ENCODE data around the gene CASK.

CASK gene

GRCh38 chrX:41718481-41719235, 204.7 kb downstream of the CASK start:
- H3K4me3 ChIP-seq (ENCODE audit: low read depth, low read length): no peak overlapping the region
- TF ChIP-seq, protein P1, sequence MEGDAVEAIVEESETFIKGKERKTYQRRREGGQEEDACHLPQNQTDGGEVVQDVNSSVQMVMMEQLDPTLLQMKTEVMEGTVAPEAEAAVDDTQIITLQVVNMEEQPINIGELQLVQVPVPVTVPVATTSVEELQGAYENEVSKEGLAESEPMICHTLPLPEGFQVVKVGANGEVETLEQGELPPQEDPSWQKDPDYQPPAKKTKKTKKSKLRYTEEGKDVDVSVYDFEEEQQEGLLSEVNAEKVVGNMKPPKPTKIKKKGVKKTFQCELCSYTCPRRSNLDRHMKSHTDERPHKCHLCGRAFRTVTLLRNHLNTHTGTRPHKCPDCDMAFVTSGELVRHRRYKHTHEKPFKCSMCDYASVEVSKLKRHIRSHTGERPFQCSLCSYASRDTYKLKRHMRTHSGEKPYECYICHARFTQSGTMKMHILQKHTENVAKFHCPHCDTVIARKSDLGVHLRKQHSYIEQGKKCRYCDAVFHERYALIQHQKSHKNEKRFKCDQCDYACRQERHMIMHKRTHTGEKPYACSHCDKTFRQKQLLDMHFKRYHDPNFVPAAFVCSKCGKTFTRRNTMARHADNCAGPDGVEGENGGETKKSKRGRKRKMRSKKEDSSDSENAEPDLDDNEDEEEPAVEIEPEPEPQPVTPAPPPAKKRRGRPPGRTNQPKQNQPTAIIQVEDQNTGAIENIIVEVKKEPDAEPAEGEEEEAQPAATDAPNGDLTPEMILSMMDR (IDR thresholded peaks at IDR 0.05; ENCODE audit: low read depth, low read length): no peak

- TF ChIP-seq, protein P1 (IDR thresholded peaks at IDR 0.05; ENCODE audit: low read depth, low read length): no peak
- H3K4me3 ChIP-seq (ENCODE audit: low read depth, low read length): no peak overlapping the region
Observed at GRCh38 chrX:41716767-41717473, 206.4 kb downstream of the CASK start.

DNA sequence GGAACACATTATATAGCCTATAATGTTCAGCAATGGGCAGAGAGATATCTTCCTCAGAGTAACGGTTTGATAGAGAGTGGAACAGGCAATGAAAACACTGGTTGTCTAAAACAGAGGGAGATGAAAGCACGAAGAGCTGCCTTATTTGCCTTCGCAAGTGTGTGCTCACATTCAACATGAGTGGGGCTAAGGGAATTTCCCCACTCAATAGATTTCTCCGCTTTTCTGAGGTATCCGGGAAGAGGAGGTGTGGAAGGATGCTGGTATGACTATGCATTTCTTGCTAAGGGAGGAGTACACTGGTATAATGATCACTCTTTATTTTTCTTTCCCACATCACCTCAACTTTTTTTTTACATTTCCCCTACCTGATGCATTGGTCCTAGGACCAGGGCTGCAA, 207.1 kb downstream of the CASK start:
- H3K4me3 ChIP-seq (ENCODE audit: low read depth, low read length): no peak overlapping the region
- TF ChIP-seq, protein P1 (IDR thresholded peaks at IDR 0.05; ENCODE audit: low read depth, low read length): no peak

DNA sequence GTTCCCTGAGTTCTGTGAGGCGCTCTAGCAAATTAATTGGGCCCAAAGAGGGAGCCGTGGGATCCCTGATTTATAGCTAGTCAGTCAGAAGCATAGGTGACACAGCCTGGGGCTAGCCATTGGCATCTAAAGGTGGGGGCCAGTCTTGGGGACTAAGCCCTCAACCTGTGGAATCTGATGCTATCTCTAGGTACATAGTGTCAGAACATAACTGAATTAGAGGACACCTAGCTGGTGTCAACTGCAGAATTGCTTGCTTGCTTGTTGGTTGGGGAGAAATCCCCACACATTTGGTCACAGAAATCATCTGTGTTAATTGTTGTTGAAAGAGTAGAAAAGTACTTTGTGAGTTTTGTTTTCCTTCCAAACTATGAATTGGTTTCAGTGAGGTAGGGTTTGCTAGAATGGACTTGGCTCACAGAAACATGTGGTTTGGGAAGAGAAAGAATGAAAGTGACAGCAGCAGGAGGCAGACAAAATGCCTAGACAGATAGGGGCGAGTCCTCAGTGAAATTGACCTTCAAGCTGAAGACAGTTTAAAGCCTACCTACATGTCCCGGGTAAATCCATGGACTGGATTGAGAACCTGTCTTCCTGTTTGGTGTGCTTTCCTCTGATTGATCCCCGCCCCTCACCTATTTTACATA, 212.2 kb downstream of the CASK start:
- TF ChIP-seq, protein P1 (IDR thresholded peaks at IDR 0.05; ENCODE audit: low read depth, low read length): no peak
- no peak overlapping the region for H3K4me3 ChIP-seq (ENCODE audit: low read depth, low read length)

- TF ChIP-seq, protein P1 (IDR thresholded peaks at IDR 0.05; ENCODE audit: low read depth, low read length): no peak
- no peak overlapping the region for H3K4me3 ChIP-seq (ENCODE audit: low read depth, low read length)
Observed at GRCh38 chrX:41708486-41708885, 214.9 kb downstream of the CASK start.

DNA sequence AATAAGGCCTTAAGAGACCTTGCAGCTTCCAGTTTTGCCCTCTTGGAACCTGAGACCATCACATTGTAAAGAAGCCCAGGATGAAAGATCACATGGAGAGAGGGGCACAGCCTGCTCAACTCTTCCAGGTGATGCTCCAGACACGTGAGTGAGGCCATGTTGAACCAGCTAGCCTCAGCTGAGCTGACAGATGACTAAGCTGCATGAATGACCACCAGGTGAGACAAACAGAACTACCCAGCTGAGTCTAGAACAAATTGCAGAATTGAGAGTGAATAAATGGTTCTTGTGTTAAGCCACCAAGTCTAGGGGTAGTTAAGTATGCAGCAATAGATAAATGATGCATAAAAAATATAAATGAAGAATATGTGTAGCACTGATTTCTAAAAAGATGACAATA, 216.1 kb downstream of the CASK start:
- TF ChIP-seq, protein P1 (IDR thresholded peaks at IDR 0.05; ENCODE audit: low read depth, low read length): no peak
- no peak overlapping the region for H3K4me3 ChIP-seq (ENCODE audit: low read depth, low read length)

Measured in WI38 (cell line).